ENCODE measurements around the gene VAV1.

- TF ChIP-seq POLR2A (IDR thresholded peaks at IDR 0.05; ENCODE audit: low read depth, low read length) (no peak), CTCF (IDR thresholded peaks at IDR 0.05 in 2 of 3, conservative IDR thresholded peaks at IDR 0.05 in 1 of 3; ENCODE audit: control insufficient read depth in 2 of 3, extremely low read depth in 1 of 3, insufficient read depth in 1 of 3, low read depth in 3 of 3, low read length in 3 of 3) (no peak), SP1 (IDR thresholded peaks at IDR 0.05; ENCODE audit: low read depth, low read length) (no peak)
- TF ChIP-seq, protein P1, sequence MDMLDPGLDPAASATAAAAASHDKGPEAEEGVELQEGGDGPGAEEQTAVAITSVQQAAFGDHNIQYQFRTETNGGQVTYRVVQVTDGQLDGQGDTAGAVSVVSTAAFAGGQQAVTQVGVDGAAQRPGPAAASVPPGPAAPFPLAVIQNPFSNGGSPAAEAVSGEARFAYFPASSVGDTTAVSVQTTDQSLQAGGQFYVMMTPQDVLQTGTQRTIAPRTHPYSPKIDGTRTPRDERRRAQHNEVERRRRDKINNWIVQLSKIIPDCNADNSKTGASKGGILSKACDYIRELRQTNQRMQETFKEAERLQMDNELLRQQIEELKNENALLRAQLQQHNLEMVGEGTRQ (IDR thresholded peaks at IDR 0.05; ENCODE audit: borderline replicate concordance, low read depth, low read length), result no peak
These were observed 119.4 kb downstream of the VAV1 start for GRCh38 chr19:6891761-6892385.

All from GM12878 (cell line).